Stimulated activated memory B cell treated with anti-CD40 and anti-IgM and Interleukin-4, amounts not matched to agents 10 μg/mL and 1 μg/mL and 100 μg/mL, for 72 hours (primary cell): Measurements from ENCODE around the gene PLXDC1.

Experiments
- ATAC-seq: fragments of 150-1000 bp; cut with Tn5 transposase; 2 replicates; pipeline ENCODE4 v1.10.0; 2021
- H3K27ac Mint-ChIP-seq: one replicate; pipeline ENCODE4 v1.8.0; 2022; ENCODE audit warnings: mild to moderate bottlenecking, mixed read lengths
- H3K27me3 Mint-ChIP-seq: one replicate; pipeline ENCODE4 v1.8.0; 2022; ENCODE audit warnings: mixed read lengths
- H3K36me3 Mint-ChIP-seq: one replicate; pipeline ENCODE4 v1.8.0; 2022; ENCODE audit warnings: mixed read lengths
- H3K4me1 Mint-ChIP-seq: one replicate; pipeline ENCODE4 v1.8.0; 2022; ENCODE audit warnings: mixed read lengths
- H3K4me3 Mint-ChIP-seq: one replicate; pipeline ENCODE4 v1.8.0; 2022; ENCODE audit warnings: mild to moderate bottlenecking, moderate library complexity, mixed read lengths
- H3K9me3 Mint-ChIP-seq: one replicate; pipeline ENCODE4 v1.8.0; 2022; ENCODE audit warnings: mixed read lengths

PLXDC1 gene

GRCh38 chr17:39018267-39019134 lies 132.9 kb downstream of the PLXDC1 start:
- H3K27me3 Mint-ChIP-seq: no peaks in the 10 kb centered on the region
- H3K27ac Mint-ChIP-seq: peak overlapping the region; percentile 57
- no peaks in the 10 kb centered on the region for H3K9me3 Mint-ChIP-seq
- H3K4me3 Mint-ChIP-seq: no peak overlapping the region
- peaks cover 13% of the 10 kb centered on the region for H3K4me1 Mint-ChIP-seq
- ATAC-seq: peak; percentile 85
- no peaks in the 10 kb centered on the region for H3K36me3 Mint-ChIP-seq

DNA sequence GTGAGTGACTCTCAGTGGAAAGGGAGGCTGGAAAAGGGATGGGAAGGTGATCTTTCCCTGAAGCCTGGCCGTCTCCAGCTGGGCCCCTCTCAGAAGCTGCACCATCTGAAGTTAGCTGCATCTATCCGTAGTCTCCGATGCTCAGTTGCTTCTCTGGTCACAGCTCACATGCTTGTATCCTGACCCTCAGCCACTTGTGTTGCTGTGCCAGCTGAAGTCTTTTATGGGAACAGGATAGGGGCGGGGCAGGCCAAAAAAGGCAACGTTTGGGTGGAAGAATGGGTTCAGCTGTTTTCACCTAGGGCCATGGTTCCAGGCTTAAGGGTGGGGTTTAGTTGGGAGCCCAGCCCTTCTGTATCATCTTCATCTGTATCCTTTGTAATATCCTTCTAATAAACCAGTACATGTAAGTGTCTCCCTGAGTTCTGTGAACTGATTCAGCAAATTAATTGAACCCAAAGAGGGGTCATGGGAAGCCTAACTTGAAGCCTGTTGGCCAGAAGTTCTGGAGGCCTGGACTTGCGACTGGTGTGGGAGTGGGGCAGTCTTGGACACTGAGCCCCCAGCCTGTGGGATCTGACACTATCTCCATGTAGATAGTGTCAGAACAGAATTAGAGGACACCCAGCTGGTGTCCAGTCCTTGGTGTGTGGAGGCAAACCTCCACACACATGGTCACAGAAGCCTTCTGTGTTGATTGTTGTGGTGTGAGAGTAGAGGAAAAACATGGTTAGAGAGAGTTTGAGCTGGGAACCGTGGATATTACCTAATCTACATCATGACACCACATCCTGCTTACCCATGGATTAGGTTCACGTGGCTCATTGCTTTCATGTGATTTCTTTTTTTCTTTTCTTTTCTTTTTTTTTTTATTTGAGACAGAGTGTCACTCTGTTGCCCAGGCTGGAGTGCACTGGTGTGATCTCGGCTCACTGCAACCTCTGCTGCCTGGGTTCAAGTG lies 135.0 kb downstream of the PLXDC1 start:
- Mint-ChIP-seq H3K4me3 (no peak overlapping the region), H3K27ac (no peak overlapping the region), H3K9me3 (no peaks in the 10 kb centered on the region), H3K4me1 (peaks cover 13% of the 10 kb centered on the region), H3K27me3 (no peaks in the 10 kb centered on the region), H3K36me3 (no peaks in the 10 kb centered on the region)
- no peak for ATAC-seq

DNA sequence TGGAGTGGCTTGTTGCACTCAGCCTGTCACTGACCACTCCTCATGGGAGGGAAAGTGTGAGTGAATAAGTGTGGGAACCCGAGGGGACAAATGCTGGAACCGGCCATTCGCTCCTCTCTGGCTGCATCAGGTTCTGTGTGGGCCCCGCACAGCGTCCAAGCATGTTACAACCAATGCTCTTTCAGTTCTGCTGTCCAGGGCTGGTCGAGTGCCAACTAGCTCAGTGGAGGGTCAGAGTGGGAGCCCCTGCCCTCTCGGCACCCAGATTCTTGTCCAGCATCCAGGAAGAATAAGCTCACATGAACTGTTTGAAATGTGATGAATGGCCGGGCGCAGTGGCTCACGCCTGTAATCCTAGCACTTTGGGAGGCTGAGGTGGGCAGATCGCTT lies 135.9 kb downstream of the PLXDC1 start:
- H3K4me3 Mint-ChIP-seq: no peak overlapping the region
- H3K36me3 Mint-ChIP-seq: no peaks in the 10 kb centered on the region
- H3K27me3 Mint-ChIP-seq: no peaks in the 10 kb centered on the region
- no peak for ATAC-seq
- no peak overlapping the region for H3K27ac Mint-ChIP-seq
- no peaks in the 10 kb centered on the region for H3K9me3 Mint-ChIP-seq
- peaks cover 13% of the 10 kb centered on the region for H3K4me1 Mint-ChIP-seq

DNA sequence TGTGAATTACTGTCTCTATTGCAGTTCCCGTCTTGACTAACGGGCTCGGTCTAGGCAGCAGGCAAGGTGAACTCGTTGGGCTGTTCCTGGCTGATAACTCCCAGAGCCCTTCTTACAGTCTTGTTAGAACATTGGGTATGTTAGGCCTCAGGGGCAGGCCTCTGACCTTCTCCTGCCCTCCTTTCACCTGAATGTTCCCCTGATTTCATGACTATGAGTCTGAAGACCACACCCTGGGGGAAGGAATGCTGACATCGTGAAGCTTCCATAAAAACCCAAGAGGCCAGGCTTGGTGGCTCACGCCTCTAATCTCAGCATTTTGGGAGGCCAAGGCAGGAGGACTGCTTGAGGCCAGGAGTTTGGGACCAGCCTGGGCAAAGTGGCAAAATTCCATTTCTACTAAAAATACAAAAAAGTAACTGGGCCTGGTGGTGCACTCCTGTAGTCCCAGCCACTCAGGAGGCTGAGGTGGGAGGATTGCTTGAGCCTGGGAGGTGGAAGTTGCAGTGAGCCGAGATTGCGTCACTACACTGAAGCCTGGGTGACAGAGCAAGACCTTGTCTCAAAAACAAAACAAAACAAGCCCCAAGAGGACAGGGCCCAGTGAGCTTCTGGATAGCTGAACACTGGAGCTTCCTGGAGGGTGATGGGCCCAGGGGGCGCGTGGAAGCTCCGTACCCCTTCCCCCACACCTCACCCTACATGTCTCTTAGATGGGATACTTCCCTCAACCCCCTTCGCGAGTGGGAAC lies 136.5 kb downstream of the PLXDC1 start:
- Mint-ChIP-seq H3K4me3 (no peak overlapping the region), H3K36me3 (no peaks in the 10 kb centered on the region), H3K4me1 (peaks cover 13% of the 10 kb centered on the region), H3K27ac (no peak overlapping the region), H3K9me3 (no peaks in the 10 kb centered on the region), H3K27me3 (no peaks in the 10 kb centered on the region)
- ATAC-seq: no peak

DNA sequence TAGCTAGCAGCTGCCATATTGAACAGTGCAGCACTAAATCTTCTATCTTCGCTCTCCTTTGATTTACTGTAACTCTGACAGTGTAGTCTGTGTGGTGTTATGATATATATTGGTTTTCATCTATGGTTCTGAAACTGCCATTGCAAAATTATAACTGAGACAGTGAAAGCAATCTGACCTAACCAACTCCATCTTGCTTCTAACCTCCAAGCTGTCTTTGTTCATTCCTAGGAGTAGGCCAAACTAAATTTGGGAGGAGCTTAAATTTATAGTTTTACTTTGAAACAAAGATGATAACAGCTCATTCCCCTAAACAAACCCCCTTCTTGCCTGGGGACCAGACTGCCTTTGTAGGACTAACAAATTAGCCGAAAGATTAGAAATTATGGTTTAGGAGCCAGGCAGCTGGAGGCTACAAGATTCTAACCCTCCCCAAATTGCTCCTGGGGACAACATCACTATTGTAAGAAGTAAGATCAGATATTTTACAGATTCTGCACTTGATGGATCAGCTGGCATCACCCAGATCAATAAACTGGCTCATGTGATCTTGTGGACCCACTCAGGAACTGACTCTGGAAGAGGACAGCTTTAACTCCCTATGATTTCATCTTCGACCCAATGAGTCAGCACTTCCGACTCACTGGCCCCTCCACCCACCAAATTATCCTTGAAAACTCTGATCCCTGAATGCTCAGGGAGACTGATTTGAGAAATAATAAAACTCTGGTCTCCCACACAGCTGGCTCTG lies 137.2 kb downstream of the PLXDC1 start:
- H3K9me3 Mint-ChIP-seq: no peaks in the 10 kb centered on the region
- H3K4me1 Mint-ChIP-seq: peaks cover 13% of the 10 kb centered on the region
- H3K4me3 Mint-ChIP-seq: no peak overlapping the region
- H3K27ac Mint-ChIP-seq: no peak overlapping the region
- peaks cover 6% of the 10 kb centered on the region for H3K27me3 Mint-ChIP-seq
- no peak for ATAC-seq
- no peaks in the 10 kb centered on the region for H3K36me3 Mint-ChIP-seq
